NAMALWA (cell line): ENCODE measurements around the gene EVI5.
"Not testable (repeated sequence)": the region's sequence is repeated elsewhere in the genome, so short reads cannot be mapped to it uniquely, and the experiment has no call there.

Source experiments
- DNase-seq: peaks from one replicate; pipeline ENCODE4 v3.0.0-alpha.2; 2015; ENCODE audit warnings: low spot score

EVI5 gene

DNA sequence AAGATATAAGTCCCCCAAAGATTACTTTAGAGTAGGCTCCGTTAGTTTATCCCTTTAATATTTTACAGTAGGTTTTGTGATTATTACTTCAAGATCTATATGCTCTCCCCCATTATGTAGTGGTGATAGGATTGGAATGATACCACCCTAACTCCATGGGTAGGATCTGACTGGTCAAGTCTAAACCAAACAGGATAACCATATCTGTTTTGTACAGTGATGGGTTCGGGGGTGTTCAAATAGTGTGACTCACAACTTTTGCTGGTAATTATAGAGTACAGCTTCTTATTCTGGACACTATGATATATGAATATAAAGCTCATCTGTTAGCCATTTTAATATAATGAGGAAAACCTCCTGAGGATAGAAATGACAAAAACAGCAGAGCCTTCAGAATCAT is 212.4 kb downstream of the EVI5 start:
- no peak for DNase-seq

GRCh38 chr1:92571578-92571977 is 213.3 kb downstream of the EVI5 start:
- DNase-seq: no peak

GRCh38 chr1:92567211-92567868 is 217.6 kb downstream of the EVI5 start:
- no peak for DNase-seq

DNA sequence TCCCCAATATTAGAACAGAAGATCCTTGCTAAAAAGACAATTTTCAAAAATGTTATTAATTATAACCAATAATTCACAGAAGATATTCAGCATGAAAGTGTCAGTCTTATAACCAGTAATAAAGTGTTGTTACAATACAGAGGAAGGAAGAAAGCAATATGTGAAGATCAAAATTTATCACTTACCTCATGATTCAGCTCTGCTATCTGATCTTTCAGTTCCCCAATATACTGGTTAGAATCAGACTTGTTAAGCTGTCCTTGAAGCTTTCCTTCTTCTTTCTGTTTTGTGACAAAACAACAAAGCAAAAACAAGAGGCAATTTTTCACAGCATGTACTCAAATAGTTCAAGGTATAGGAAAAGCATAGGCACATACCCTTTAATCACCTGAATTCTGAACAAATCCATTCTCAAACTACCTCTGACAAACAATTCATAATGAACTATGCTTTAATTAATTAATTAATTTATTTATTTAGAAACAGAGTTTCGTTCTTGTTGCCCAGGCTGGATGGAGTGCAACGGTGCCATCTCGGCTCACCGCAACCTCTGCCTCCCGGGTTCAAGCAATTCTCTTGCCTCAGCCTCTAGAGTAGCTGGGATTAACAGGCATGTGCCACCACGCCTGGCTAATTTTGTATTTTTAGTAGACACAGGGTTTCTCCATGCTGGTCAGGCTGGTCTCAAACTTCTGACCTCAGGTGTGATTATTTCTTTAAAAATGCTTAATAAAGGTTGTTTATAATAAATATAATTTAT is 221.3 kb downstream of the EVI5 start:
- DNase-seq: peak; percentile 14

DNA sequence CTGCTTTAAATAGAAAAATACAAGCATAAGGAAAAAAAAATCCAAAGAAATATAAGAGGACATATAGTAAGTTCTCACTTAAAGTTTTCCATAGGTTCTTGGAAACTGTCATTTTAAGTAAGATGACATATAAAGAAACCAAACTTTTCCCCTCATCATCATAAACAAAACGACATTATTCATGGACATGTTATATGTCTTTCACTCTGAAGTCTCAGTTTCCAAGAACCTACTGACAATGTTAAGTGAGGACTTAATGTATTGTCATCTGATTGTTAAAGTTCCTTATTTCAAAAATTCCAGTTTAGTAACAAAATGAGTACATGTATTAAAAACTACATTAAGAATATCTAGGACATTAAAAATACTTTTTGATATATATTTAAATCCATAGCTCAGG is 228.6 kb downstream of the EVI5 start:
- no peak for DNase-seq

GRCh38 chr1:92554216-92554615 is 230.7 kb downstream of the EVI5 start:
- DNase-seq: no peak

- DNase-seq: no peak
Observed at GRCh38 chr1:92551916-92552315, 233.0 kb downstream of the EVI5 start.

DNA sequence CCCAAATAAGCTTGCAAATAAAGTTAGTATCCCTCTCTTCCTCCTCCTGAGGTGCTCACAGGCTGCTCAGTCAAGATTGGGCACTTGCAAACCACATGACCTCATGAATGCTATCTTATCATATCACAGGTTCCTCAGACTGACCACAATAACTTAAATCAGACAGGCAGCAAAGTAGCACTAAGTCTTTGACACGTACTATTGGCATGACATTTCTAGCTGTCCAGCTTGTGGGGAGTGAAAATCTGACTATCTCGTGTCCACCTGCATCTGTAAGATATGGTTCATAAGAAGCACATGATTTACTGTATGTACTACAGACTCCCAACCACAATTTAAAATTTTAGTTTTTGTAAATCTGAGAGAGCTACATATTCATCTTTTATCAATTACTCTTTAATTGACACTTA is 240.1 kb downstream of the EVI5 start:
- no peak for DNase-seq

- no peak for DNase-seq
Observed at GRCh38 chr1:92543131-92544055, 241.5 kb downstream of the EVI5 start.

DNA sequence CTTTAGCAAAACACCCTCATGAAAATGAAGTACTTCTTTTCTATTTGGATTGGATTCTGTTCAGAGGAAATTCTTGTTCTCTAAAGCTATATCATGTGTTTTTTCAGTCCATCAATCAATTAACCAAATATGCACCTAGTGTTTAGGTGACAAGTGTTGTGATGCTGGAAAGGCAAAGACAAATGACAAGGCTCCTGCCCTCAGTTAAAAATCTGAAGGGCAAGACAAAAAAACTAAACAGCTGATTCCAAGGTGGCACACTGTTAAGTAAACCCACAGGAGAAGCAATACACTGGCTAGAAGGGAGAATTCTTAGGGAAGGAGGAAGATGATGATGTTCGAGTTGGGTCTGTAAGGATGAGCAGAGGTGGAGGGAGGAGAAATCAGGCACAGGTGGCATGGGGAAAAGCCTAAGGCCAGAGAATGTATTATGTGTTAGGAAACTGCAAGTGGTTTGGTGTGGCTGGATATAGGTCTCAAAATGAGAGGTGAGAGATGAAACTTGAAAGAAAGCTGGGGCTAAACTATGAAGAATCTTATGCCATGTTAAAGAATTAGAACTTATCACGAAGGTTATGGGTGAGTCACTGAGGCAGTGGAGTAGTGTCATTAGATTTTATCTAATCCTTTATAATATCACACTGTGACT is 246.4 kb downstream of the EVI5 start:
- DNase-seq: peak; percentile 26

GRCh38 chr1:92538048-92538412 is 246.9 kb downstream of the EVI5 start:
- peak; percentile 44 for DNase-seq

GRCh38 chr1:92536980-92537884 is 247.7 kb downstream of the EVI5 start:
- DNase-seq: peak; percentile 59

DNA sequence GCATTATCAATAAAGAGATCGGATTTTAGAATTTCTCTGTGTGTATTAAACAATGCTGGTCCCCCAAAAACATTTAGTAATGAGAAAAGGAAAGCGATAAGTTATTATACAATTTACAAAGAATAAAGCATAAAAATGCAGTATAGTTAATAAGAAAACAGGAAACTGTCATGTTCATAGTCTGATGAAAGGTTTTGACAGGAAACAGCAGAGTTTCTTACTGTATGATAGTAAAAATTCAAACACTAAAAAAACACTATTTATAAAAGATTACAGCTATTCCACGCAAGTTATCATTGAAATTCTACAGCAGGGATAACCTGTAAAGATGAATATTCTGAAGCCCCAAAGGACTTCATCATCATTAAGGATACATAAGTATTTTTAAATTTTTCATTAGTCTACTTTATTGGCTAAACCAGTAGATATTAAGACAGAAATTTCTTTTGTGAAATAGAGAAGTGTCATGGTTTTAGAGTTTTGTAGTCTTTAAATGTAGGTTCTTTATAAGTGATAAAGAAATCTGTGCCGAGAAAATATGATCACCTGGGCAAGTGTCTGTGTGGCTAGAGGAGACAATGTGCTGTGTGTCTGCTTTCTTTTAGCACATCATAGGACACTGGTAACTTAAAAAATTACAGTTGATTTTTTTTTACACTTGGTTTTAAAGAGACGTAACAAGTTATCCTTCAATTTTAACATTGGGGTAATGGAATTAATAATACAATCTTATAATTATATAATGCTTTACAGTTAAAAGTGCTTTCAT is 248.5 kb downstream of the EVI5 start:
- no peak for DNase-seq

- not testable (repeated sequence) for DNase-seq
Observed at GRCh38 chr1:92532371-92532770, 252.5 kb downstream of the EVI5 start.

DNA sequence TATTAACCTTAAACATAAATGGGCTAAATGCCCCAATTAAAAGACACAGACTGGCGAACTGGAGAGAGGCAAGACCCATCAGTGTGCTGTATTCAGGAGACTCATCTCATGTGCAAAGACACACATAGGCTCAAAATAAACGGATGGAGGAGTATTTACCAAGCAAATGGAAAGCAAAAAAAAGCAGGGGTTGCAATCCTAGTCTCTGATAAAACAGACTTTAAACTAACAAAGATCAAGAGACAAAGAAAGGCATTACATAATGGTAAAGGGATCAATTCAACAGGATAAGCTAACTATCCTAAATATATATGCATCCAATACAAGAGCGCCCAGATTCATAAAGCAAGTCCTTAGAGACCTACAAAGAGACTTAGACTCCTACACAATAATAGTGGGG is 253.0 kb downstream of the EVI5 start:
- not testable (repeated sequence) for DNase-seq

DNA sequence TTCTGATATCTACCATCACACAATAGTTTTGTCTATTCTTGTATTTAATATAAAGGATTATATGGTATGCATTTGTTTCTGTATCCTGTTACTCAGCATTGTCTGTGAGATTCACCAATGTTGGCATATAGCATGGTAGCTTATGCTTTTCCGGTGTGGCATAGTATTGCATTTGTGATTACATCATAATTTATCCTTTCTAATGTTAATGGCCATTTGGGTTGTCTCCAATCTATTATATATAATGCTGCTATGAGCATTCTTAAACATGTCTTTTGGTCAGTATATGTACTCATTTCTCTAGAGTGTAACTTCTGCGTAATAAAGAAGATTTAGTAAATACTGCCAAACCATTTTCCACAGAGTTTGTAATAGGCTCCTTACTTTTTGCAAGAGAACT is 257.2 kb downstream of the EVI5 start:
- DNase-seq: no peak

GRCh38 chr1:92524944-92525590 is 259.8 kb downstream of the EVI5 start:
- not testable (repeated sequence) for DNase-seq

- no peak for DNase-seq
Observed at GRCh38 chr1:92519043-92519442, 265.9 kb downstream of the EVI5 start.

- no peak for DNase-seq
Observed at GRCh38 chr1:92516574-92516973, 268.3 kb downstream of the EVI5 start.

- DNase-seq: no peak
Observed at GRCh38 chr1:92515796-92516201, 269.1 kb downstream of the EVI5 start.
